Activated T-helper 1 cell treated with anti-CD3 and anti-CD28 coated beads, Interleukin-12 subunit alpha, Interleukin-12 subunit beta, Interleukin-2, Interleukin-4 antibody, amounts not matched to agents 30 ng/mL and 10 ng/mL and 1 ng/mL, durations not matched to agents 14 hours and 24 hours and 36 hours (primary cell): ENCODE measurements around the gene RPA1. TPM values are rescaled to one million over a fixed set of nuclear protein-coding genes. Genes with fewer than 3 reads are reported as not detected.
"Not testable (repeated sequence)": the region's sequence is repeated elsewhere in the genome, so short reads cannot be mapped to it uniquely, and the experiment has no call there.

Source experiments
- DNase-seq: peaks from one replicate; pipeline ENCODE4 v3.0.0; 2021; ENCODE audit warnings: low spot score
- H3K27ac Mint-ChIP-seq: one replicate; pipeline ENCODE4 v1.8.0; 2021; ENCODE audit warnings: mild to moderate bottlenecking, mixed read lengths
- H3K27me3 Mint-ChIP-seq: one replicate; pipeline ENCODE4 v1.8.0; 2022; ENCODE audit warnings: mild to moderate bottlenecking, moderate library complexity, mixed read lengths; ENCODE audit not compliant: insufficient read depth
- H3K36me3 Mint-ChIP-seq: one replicate; pipeline ENCODE4 v1.8.0; 2021; ENCODE audit warnings: low read depth, mixed read lengths
- H3K4me1 Mint-ChIP-seq: one replicate; pipeline ENCODE4 v1.8.0; 2021; ENCODE audit warnings: low read depth, mixed read lengths
- H3K4me3 Mint-ChIP-seq: one replicate; pipeline ENCODE4 v1.8.0; 2021; ENCODE audit warnings: mild to moderate bottlenecking, moderate library complexity, mixed read lengths
- H3K9me3 Mint-ChIP-seq: one replicate; pipeline ENCODE4 v1.8.0; 2021; ENCODE audit warnings: mixed read lengths
- intact Hi-C: fragments of 100-400 bp; cut with micrococcal nuclease; formaldehyde crosslinking; loops from one replicate; pipeline ENCODE4 v1.15.1; 2024
- total RNA-seq: library from RNA; stranded (reverse); gene quantifications from 2 replicates; pipeline ENCODE4 v1.2.3, GENCODE V29; 2022

RPA1 gene
- total RNA-seq, 1 donor from 2014 or later: 269 TPM

DNA sequence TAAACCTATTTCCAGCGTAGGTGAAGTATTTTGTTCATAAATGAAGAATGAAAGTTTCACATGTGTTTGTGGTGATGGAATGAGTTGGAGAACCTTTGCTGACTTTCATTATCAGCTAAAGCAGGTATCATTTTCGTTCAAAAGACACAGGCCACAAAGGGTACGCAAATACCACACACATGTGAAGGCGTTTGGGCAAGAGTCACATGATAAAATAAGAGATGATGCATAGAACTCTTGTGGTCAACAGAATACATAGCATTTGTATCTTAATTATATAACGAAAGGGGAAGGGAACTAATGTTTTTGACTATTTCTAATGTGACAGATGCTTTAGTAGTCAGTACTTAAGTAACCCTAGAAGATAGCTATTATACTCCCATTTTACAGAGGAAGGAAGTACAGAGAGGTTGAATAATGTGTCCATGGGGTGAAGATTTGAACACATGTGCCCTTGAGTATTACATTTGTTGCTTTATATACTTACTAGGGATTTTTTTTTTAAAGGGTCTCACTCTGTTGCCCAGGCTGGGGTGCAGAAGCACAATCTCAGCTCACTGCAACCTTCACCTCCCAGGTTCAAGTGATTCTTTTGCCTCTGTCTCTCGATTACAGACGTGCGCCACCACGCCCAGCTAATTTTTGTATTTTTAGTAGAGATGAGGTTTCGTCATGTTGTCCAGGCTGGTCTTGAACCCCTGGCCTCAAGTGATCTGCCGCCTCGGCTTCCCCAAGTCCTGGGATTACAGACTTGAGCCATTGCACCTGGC, 4.8 kb downstream of the RPA1 start:
- Mint-ChIP-seq H3K27ac (peak overlapping the region; percentile 55), H3K4me3 (peak overlapping the region; percentile 51), H3K27me3 (no peaks in the 10 kb centered on the region), H3K9me3 (no peaks in the 10 kb centered on the region), H3K4me1 (peaks cover 28% of the 10 kb centered on the region), H3K36me3 (peaks cover 26% of the 10 kb centered on the region)
- peak; percentile 27 for DNase-seq
- intact Hi-C loops: loop anchor here (1.0 to 5.0 kb wide), 4 partner anchors 36 to 558 kb away; partner anchors contain the start of gene PRPF8

DNA sequence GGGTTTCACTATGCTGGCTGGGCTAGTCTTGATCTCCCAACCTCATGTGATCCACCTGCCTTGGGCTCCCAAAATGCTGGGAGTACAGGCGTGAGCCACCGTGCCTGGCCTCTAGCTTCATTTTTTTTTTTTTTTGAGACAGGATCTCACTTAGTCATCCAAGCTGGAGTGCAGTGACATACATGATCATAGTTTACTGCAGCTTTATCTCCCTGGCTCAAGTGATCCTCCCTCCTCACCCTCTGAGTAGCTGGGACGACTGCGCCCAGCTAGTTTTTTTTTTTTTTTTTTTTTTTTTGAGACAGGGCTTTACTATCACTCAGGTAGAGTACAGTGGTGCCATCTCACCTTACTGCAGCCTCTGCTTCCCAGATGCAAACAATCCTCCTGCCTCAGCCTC, 9.7 kb downstream of the RPA1 start:
- no peak overlapping the region for H3K27ac Mint-ChIP-seq
- H3K27me3 Mint-ChIP-seq: no peaks in the 10 kb centered on the region
- DNase-seq: no peak
- peaks cover 35% of the 10 kb centered on the region for H3K36me3 Mint-ChIP-seq
- intact Hi-C loops: no loop called here
- H3K4me1 Mint-ChIP-seq: peaks cover 22% of the 10 kb centered on the region
- H3K4me3 Mint-ChIP-seq: no peak overlapping the region
- no peaks in the 10 kb centered on the region for H3K9me3 Mint-ChIP-seq

DNA sequence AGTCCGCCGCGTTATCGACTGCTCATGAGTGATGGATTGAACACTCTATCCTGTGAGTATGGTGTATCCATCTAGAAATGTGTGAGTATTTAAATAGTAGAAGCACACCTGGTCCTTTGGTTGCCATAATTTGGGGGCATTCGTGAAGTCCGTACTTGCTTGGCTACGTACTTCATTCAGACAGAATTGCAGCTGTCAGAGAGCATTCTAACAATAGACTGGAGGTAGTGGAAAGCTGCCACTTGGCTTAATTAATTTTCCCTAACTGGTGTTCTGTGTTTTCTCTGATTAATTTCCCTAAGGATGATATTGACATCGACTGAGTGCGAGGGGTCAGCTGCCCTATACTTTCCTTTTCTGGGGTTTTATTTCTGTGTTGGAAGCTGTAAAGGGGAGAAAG, 14.1 kb downstream of the RPA1 start:
- intact Hi-C loops: no loop called here
- Mint-ChIP-seq H3K36me3 (peaks cover 42% of the 10 kb centered on the region), H3K27me3 (no peaks in the 10 kb centered on the region), H3K4me1 (peaks cover 10% of the 10 kb centered on the region), H3K9me3 (no peaks in the 10 kb centered on the region), H3K4me3 (no peak overlapping the region), H3K27ac (no peak overlapping the region)
- no peak for DNase-seq

DNA sequence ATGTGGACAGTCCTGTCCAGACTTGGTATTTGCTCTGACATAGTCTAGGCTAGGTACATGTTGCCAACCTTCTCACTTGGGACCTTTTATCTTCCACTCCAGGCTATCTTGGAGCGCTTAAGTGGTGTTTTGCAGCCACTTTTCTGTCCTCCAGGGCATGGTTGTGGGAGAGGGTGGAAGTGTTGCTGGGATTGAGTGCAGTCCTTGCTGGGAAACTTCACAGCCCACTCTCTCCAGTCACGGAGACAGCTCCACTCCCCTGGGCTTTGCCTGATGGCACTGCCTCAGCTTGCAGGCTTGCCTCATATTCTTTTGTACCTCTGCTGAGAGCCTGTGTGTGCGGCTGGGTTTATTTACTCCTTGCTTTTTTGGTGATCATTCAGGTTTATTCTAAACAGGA, 17.4 kb downstream of the RPA1 start:
- Mint-ChIP-seq H3K9me3 (no peaks in the 10 kb centered on the region), H3K27me3 (no peaks in the 10 kb centered on the region), H3K27ac (no peak overlapping the region), H3K36me3 (peaks cover 49% of the 10 kb centered on the region), H3K4me3 (no peak overlapping the region), H3K4me1 (peaks cover 18% of the 10 kb centered on the region)
- DNase-seq: no peak
- intact Hi-C loops: no loop called here

DNA sequence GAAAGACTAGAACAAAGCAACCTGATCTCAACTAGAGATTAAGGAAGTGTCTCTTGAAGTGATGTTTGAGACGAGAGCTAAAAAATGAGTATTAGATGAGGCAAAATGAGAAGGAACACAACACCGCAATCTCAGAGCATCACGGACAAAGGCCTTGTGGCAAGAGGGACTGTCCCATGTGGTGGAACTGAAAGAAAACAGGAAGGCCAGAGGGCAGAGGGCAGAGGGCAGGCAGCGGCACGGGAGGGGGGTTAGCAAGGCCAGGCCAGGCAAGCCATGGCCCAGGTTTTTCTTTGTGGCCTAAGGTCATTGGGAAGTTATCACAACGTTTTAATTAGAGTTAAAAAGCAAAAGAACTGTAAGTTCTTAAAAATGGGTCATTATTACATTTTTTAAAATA, 22.5 kb downstream of the RPA1 start:
- H3K36me3 Mint-ChIP-seq: peaks cover 41% of the 10 kb centered on the region
- no peak overlapping the region for H3K4me3 Mint-ChIP-seq
- no peaks in the 10 kb centered on the region for H3K9me3 Mint-ChIP-seq
- intact Hi-C loops: no loop called here
- no peaks in the 10 kb centered on the region for H3K27me3 Mint-ChIP-seq
- peaks cover 27% of the 10 kb centered on the region for H3K4me1 Mint-ChIP-seq
- no peak for DNase-seq
- no peak overlapping the region for H3K27ac Mint-ChIP-seq

DNA sequence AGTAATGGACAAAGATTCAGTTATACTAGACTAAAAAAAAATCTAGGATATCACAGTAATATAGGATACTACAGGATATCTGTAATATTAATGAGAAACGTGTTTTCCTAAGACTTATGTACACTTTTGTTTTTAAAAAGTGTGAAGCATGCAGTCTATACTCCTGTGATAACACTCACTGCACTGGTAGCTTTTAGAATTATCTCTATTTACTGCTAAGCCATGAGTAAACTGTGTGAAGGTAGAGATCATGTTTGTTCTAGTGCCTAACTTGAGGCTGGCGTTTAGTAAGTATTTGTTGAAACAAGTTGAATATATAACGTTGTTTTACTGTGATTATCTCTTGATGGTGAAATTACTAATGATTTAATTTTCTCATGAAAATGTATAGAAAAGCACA, 23.9 kb downstream of the RPA1 start:
- intact Hi-C loops: no loop called here
- H3K36me3 Mint-ChIP-seq: peaks cover 38% of the 10 kb centered on the region
- H3K9me3 Mint-ChIP-seq: no peaks in the 10 kb centered on the region
- no peak overlapping the region for H3K27ac Mint-ChIP-seq
- H3K4me1 Mint-ChIP-seq: peaks cover 27% of the 10 kb centered on the region
- H3K4me3 Mint-ChIP-seq: no peak overlapping the region
- no peaks in the 10 kb centered on the region for H3K27me3 Mint-ChIP-seq
- no peak for DNase-seq

DNA sequence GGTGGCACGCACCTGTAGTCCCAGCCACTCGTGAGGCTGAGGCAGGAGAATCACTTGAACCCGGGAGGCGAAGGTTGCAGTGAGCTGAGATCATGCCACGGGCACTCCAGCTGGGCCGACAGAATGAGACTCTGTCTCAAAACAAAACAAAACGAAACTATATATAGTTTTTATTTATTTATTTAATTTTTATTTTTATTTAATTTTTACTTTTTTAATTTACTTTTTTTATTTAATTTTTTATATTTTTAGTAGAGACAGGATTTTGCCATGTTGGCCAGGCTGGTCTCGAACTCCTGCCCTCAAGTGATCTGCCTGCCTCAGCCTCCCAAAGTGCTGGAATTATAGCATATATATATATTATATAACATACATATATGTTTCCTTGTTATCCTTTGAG, 26.7 kb downstream of the RPA1 start:
- Mint-ChIP-seq H3K4me1 (peaks cover 21% of the 10 kb centered on the region), H3K36me3 (peaks cover 38% of the 10 kb centered on the region)

DNA sequence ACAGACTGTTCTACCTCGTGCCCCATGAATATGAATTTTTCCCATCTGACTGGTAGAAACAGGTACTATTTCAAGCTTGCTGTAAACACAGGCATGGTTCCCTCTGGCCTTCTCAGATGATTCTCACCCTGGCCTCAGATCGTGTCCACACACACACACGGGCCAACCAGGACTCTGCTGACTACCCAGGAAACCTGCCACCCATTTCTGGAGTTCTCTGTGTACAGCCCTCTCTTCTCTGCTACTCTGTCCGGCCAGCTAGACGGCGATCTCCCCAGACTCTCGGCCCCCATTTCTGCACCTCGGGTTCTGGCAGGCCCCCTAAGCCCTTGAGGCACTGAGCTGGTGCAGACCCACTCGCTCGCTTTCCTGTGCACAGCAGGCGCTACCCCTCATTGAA, 31.2 kb downstream of the RPA1 start:
- no peak overlapping the region for H3K27ac Mint-ChIP-seq
- peaks cover 7% of the 10 kb centered on the region for H3K4me1 Mint-ChIP-seq
- peaks cover 22% of the 10 kb centered on the region for H3K36me3 Mint-ChIP-seq

More for the DNA sequence above, 26.7 kb downstream of the RPA1 start:
- H3K27ac Mint-ChIP-seq, DNase-seq, intact Hi-C loops, H3K4me3 Mint-ChIP-seq, H3K9me3 Mint-ChIP-seq, H3K27me3 Mint-ChIP-seq: not testable (repeated sequence)

DNA sequence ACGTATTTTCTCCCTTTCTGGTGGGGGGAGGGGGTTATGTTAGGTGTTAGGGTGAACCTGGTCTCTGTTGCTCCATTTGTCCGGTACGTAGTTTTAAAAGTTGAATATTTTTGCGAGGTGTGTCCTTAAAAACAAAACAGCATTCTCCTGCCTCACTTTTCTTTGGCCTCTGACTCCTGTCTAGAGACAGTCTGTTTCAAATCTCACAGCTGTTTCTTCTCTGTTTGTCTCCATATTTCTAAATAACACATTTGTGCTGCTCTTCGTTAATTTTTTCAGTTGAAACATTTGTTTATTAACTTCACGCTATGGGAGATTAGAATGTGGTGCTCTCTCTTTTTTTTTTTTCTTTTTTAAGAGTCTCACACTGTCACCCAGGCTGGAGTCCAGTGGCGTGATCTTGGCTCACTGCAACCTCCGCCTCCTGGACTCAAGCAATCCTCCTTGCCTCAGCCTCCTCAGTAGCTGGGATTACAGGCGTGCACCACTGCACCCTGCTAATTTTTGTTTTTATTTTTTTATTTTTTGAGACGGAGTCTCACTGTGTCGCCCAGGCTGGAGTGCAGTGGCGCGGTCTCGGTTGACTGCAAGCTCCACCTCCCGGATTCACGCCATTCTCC, 31.7 kb downstream of the RPA1 start:
- Mint-ChIP-seq H3K9me3 (no peaks in the 10 kb centered on the region), H3K36me3 (peaks cover 22% of the 10 kb centered on the region), H3K27ac (no peak overlapping the region), H3K4me3 (no peak overlapping the region), H3K4me1 (peaks cover 7% of the 10 kb centered on the region), H3K27me3 (no peaks in the 10 kb centered on the region)
- no peak for DNase-seq
- intact Hi-C loops: no loop called here

More for the DNA sequence above, 31.2 kb downstream of the RPA1 start:
- DNase-seq: no peak
- Mint-ChIP-seq H3K4me3 (no peak overlapping the region), H3K9me3 (no peaks in the 10 kb centered on the region), H3K27me3 (no peaks in the 10 kb centered on the region)
- intact Hi-C loops: no loop called here

DNA sequence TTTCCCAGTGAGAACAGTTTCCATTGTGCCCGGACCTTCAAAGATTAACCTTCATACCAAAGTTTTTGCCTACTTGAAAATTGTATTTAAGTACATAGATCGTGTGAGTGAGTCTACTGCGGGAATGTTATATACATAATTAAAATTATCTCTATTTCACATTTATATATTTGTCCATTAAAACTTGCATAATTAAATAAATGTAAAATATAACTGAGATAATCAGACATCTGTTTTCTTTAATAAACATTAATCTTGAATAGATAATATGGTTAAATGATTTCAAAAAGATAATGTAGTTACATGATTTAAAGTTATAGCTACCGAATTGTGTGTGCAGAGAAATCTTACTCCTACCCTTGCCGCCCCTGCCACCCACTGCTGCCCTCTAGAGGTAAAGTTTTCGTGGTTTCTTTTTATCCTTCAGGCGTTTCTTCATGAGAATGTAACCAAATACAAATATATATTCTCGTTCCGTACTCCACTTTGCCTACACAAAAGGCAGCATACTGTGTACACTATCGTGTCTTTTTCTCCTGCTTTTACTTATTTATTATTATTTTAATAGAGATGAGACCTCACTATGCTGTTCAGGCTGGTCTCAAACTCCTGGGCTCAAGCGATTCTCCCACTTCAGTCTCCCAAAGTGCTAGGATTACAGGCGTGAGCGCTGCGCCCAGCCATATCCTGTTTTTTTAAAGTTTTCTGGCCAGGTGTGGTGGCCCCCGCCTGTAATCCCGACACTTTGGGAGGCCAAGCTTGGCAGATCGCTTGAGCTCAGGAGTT, 35.6 kb downstream of the RPA1 start:
- Mint-ChIP-seq H3K27ac (peak overlapping the region; percentile 48), H3K36me3 (peaks cover 20% of the 10 kb centered on the region), H3K9me3 (no peaks in the 10 kb centered on the region), H3K4me1 (peaks cover 31% of the 10 kb centered on the region), H3K27me3 (no peaks in the 10 kb centered on the region), H3K4me3 (no peak overlapping the region)
- intact Hi-C loops: no loop called here
- peak; percentile 44 for DNase-seq

DNA sequence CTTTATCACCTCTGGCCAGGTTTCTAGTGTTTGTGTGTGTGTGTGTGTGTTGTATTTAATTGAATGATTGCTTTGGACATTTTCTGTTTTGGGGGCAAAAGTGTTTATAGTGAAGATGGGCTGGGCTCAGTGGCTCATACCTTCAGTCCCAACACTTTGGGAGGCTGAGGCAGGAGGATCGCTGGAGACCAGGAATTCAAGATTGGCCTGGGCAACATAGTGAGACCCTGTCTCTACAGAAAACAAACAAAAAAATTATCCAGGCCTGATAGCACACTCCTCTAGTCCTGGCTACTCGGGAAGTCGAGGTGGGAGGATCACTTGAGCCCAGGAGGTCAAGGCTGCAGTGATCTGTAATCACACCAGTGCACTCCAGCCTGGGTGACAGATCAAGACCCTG, 37.5 kb downstream of the RPA1 start:
- Mint-ChIP-seq H3K27me3 (no peaks in the 10 kb centered on the region), H3K9me3 (no peaks in the 10 kb centered on the region), H3K36me3 (peaks cover 22% of the 10 kb centered on the region), H3K4me3 (no peak overlapping the region), H3K4me1 (peaks cover 50% of the 10 kb centered on the region), H3K27ac (peak overlapping the region; percentile 16)
- no peak for DNase-seq
- intact Hi-C loops: no loop called here

DNA sequence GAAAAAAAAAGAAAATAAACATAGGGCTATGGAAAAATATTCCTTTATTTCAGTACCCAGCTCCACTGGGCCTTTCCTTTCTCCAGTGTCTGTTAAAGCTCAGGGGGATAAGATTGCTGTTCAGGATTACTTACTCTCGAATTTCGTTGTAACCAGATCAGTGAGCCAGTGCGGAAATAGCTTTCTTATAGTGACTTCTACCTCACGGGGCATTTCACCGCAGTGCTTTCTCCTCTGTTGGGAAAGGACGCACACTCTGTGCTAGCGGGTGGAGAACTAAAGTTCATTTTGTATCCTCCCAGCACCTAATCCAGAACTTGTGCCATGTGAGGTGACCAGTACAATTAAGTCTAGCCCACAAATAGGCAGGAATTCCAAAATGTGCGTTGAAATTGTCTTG, 38.3 kb downstream of the RPA1 start:
- H3K27me3 Mint-ChIP-seq: no peaks in the 10 kb centered on the region
- peaks cover 26% of the 10 kb centered on the region for H3K36me3 Mint-ChIP-seq

DNA sequence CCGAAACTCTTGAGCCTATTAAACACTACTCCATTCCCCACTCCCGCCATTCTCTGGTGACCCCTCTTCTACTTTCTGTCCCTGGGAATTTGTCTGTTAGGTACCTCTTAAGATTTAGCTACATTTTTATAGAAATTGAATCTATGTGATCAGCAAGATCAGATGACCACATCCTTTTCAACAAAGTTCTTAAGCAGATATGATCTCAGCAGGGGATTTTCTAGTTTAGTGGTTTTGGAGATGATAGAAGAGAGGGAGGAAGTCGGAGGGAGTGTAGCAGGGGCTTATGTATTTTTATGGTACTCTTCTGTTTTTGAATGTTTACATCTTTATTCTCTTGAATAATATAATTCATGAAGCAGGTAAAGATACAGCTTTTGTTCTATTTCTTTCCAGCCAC, 40.8 kb downstream of the RPA1 start:
- H3K9me3 Mint-ChIP-seq: no peaks in the 10 kb centered on the region
- H3K4me1 Mint-ChIP-seq: peaks cover 75% of the 10 kb centered on the region
- intact Hi-C loops: loop anchor here (1.0 to 5.0 kb wide), 2 partner anchors 36 to 172 kb away; partner anchors contain the start of gene OVCA2
- peak; percentile 28 for DNase-seq
- peak overlapping the region; percentile 99 for H3K27ac Mint-ChIP-seq
- H3K27me3 Mint-ChIP-seq: no peaks in the 10 kb centered on the region
- peaks cover 44% of the 10 kb centered on the region for H3K36me3 Mint-ChIP-seq
- H3K4me3 Mint-ChIP-seq: peak overlapping the region; percentile 62

More for the DNA sequence above, 38.3 kb downstream of the RPA1 start:
- no peaks in the 10 kb centered on the region for H3K9me3 Mint-ChIP-seq
- H3K27ac Mint-ChIP-seq: no peak overlapping the region
- peaks cover 57% of the 10 kb centered on the region for H3K4me1 Mint-ChIP-seq
- intact Hi-C loops: no loop called here
- H3K4me3 Mint-ChIP-seq: no peak overlapping the region
- DNase-seq: no peak
